ENCODE results near the gene TRPM3. TPM values are rescaled to one million over a fixed set of nuclear protein-coding genes. Genes with fewer than 3 reads are reported as not detected.

Gene TRPM3
- total RNA-seq, 6 donors from 2014 or later: 0.10 to 1.0 (median 0.17) TPM; not detected in 1

GRCh38 chr9:70549926-70550325 lies 571.5 kb downstream of the TRPM3 start:
- no peaks in the 10 kb centered on the region for H3K27me3 ChIP-seq
- WGBS, 2 donors: 7 to 18% methylated on average over 1 of the region's 1 CpG
- ATAC-seq (ENCODE audit: low FRiP score in 2 of 2) (no peak), DNase-seq (no peak)
- peaks cover 13 to 22% (median 16%) of the 10 kb centered on the region in 4 donors for H3K4me1 ChIP-seq
- no peaks in the 10 kb centered on the region for H3K9me3 ChIP-seq
- no peaks in the 10 kb centered on the region for H3K36me3 ChIP-seq
- TF ChIP-seq POLR2A (IDR thresholded peaks at IDR 0.05) (no peak), POLR2AphosphoS5 (IDR thresholded peaks at IDR 0.05) (no peak)
- no peak overlapping the region for H3K4me3 ChIP-seq
- H3K27ac ChIP-seq: no peak overlapping the region

GRCh38 chr9:70542311-70542931 lies 579.0 kb downstream of the TRPM3 start:
- Histone ChIP-seq H3K4me3 (no peak overlapping the region), H3K4me1 (no peaks in the 10 kb centered on the region), H3K27me3 (no peaks in the 10 kb centered on the region), H3K36me3 (no peaks in the 10 kb centered on the region), H3K27ac (no peak overlapping the region), H3K9me3 (no peaks in the 10 kb centered on the region)
- ATAC-seq (ENCODE audit: low FRiP score in 2 of 2): no peak
- no peak for DNase-seq
- WGBS, 2 donors: 77 to 80% methylated on average over 3 of the region's 3 CpGs
- no peak for TF ChIP-seq CTCF (IDR thresholded peaks at IDR 0.05)

- TF ChIP-seq CTCF (IDR thresholded peaks at IDR 0.05) (no peak), POLR2A (IDR thresholded peaks at IDR 0.05) (no peak), POLR2AphosphoS5 (IDR thresholded peaks at IDR 0.05) (no peak), EP300 (IDR thresholded peaks at IDR 0.05) (no peak)
- no peak for ATAC-seq (ENCODE audit: low FRiP score in 2 of 2)
- Histone ChIP-seq H3K36me3 (no peaks in the 10 kb centered on the region), H3K9me3 (no peaks in the 10 kb centered on the region), H3K27me3 (no peaks in the 10 kb centered on the region), H3K27ac (no peak overlapping the region), H3K4me1 (no peaks in the 10 kb centered on the region), H3K4me3 (no peak overlapping the region)
- no peak for DNase-seq
- WGBS, 2 donors: 86 to 89% methylated on average over 5 of the region's 5 CpGs
Measured at GRCh38 chr9:70540016-70540415, 581.4 kb downstream of the TRPM3 start.

- 53 to 79% methylated on average over 1 of the region's 1 CpG for WGBS, 2 donors
- TF ChIP-seq POLR2A (IDR thresholded peaks at IDR 0.05) (no peak), EP300 (IDR thresholded peaks at IDR 0.05) (no peak)
- Histone ChIP-seq H3K4me3 (no peak overlapping the region), H3K27ac (no peak overlapping the region), H3K27me3 (no peaks in the 10 kb centered on the region), H3K36me3 (no peaks in the 10 kb centered on the region), H3K4me1 (no peaks in the 10 kb centered on the region), H3K9me3 (no peaks in the 10 kb centered on the region)
- ATAC-seq (ENCODE audit: low FRiP score in 2 of 2) (no peak), DNase-seq (no peak)
Measured at GRCh38 chr9:70539526-70539925, 581.9 kb downstream of the TRPM3 start.

- TF ChIP-seq POLR2AphosphoS5 (IDR thresholded peaks at IDR 0.05): no peak
- no peak for TF ChIP-seq CTCF (IDR thresholded peaks at IDR 0.05)
- TF ChIP-seq POLR2A (IDR thresholded peaks at IDR 0.05): no peak
- TF ChIP-seq EP300 (IDR thresholded peaks at IDR 0.05): no peak
- H3K4me3 ChIP-seq: no peak overlapping the region
- H3K9me3 ChIP-seq: no peaks in the 10 kb centered on the region
- no peaks in the 10 kb centered on the region for H3K4me1 ChIP-seq
- H3K27ac ChIP-seq: no peak overlapping the region
- DNase-seq (no peak), ATAC-seq (ENCODE audit: low FRiP score in 2 of 2) (no peak)
- WGBS, 2 donors: 84 to 86% methylated on average over 1 of the region's 1 CpG
- H3K27me3 ChIP-seq: no peaks in the 10 kb centered on the region
- H3K36me3 ChIP-seq: no peaks in the 10 kb centered on the region
Measured at GRCh38 chr9:70539001-70539400, 582.4 kb downstream of the TRPM3 start.

- WGBS, 2 donors: 94 to 96% methylated on average over 21 of the region's 21 CpGs
- no peaks in the 10 kb centered on the region for H3K36me3 ChIP-seq
- H3K27ac ChIP-seq: no peak overlapping the region
- ATAC-seq (ENCODE audit: low FRiP score in 2 of 2): peak in 1 of 2 donors; percentile 15
- H3K4me1 ChIP-seq: no peaks in the 10 kb centered on the region
- no peak overlapping the region for H3K4me3 ChIP-seq
- no peaks in the 10 kb centered on the region for H3K9me3 ChIP-seq
- TF ChIP-seq POLR2A (IDR thresholded peaks at IDR 0.05) (no peak), CTCF (IDR thresholded peaks at IDR 0.05) (no peak)
- no peaks in the 10 kb centered on the region for H3K27me3 ChIP-seq
- DNase-seq: peak in 1 of 2 donors; percentile 44
Measured at GRCh38 chr9:70537084-70537483, 584.3 kb downstream of the TRPM3 start.
